ENCODE data around the gene SLC16A1. TPM values are rescaled to one million over a fixed set of nuclear protein-coding genes. Genes with fewer than 3 reads are reported as not detected.

Gene SLC16A1
- total RNA-seq, 1 experiment from 2014 or later = 101 TPM

- TF ChIP-seq EZH2 (IDR thresholded peaks at IDR 0.05; ENCODE audit: borderline replicate concordance, low read depth, low read length, poor library complexity, severe bottlenecking) (no peak), CTCF (conservative IDR thresholded peaks at IDR 0.05; ENCODE audit: low read depth, low read length) (no peak)
- H3K9me3 ChIP-seq (ENCODE audit: low read depth, low read length, poor library complexity, severe bottlenecking) = no peaks in the 10 kb centered on the region
- H3K36me3 ChIP-seq (ENCODE audit: insufficient read depth, low read length, poor library complexity, severe bottlenecking) = no peaks in the 10 kb centered on the region
- ChIA-PET CTCF (interaction anchor here (0.6 kb wide), 1 partner anchor 136 kb away, joined by 6 read pairs; no protein-coding TSS in a partner anchor), POLR2A (ENCODE audit: low non-redundant PET) (no interaction called here)
- intact Hi-C loops (cut with micrococcal nuclease; ENCODE audit: unreplicated experiment) = no loop called here
- no peak overlapping the region for H3K4me3 ChIP-seq (ENCODE audit: low read depth, low read length, poor library complexity, severe bottlenecking)
- H3K4me1 ChIP-seq (ENCODE audit: insufficient read depth, low read length, poor library complexity, severe bottlenecking) = no peaks in the 10 kb centered on the region
- no peaks in the 10 kb centered on the region for H3K27me3 ChIP-seq (replicated peaks; ENCODE audit: insufficient read depth, low read depth, low read length, poor library complexity)
- no peak for DNase-seq (ENCODE audit: low spot score)
- H3K27ac ChIP-seq (ENCODE audit: low read depth, low read length, poor library complexity, severe bottlenecking) = no peak overlapping the region
- no TSS peak for BruUV-seq (replicated peaks)
Measured at GRCh38 chr1:112868191-112868590, 87.8 kb downstream of the SLC16A1 start.

GRCh38 chr1:112866981-112867380, 89.0 kb downstream of the SLC16A1 start:
- CTCF ChIA-PET = no interaction called here
- no peak for TF ChIP-seq EZH2 (IDR thresholded peaks at IDR 0.05; ENCODE audit: borderline replicate concordance, low read depth, low read length, poor library complexity, severe bottlenecking)
- TF ChIP-seq CTCF (conservative IDR thresholded peaks at IDR 0.05; ENCODE audit: low read depth, low read length) = no peak
- no peak for DNase-seq (ENCODE audit: low spot score)
- BruUV-seq (replicated peaks) = no TSS peak
- Histone ChIP-seq H3K9me3 (ENCODE audit: low read depth, low read length, poor library complexity, severe bottlenecking) (no peaks in the 10 kb centered on the region), H3K4me1 (ENCODE audit: insufficient read depth, low read length, poor library complexity, severe bottlenecking) (no peaks in the 10 kb centered on the region), H3K4me3 (ENCODE audit: low read depth, low read length, poor library complexity, severe bottlenecking) (no peak overlapping the region), H3K27ac (ENCODE audit: low read depth, low read length, poor library complexity, severe bottlenecking) (no peak overlapping the region), H3K27me3 (replicated peaks; ENCODE audit: insufficient read depth, low read depth, low read length, poor library complexity) (no peaks in the 10 kb centered on the region), H3K36me3 (ENCODE audit: insufficient read depth, low read length, poor library complexity, severe bottlenecking) (no peaks in the 10 kb centered on the region)
- POLR2A ChIA-PET (ENCODE audit: low non-redundant PET) = no interaction called here
- intact Hi-C loops (cut with micrococcal nuclease; ENCODE audit: unreplicated experiment) = no loop called here

- intact Hi-C loops (cut with micrococcal nuclease; ENCODE audit: unreplicated experiment) = no loop called here
- H3K4me3 ChIP-seq (ENCODE audit: low read depth, low read length, poor library complexity, severe bottlenecking) = no peak overlapping the region
- no peak overlapping the region for H3K27ac ChIP-seq (ENCODE audit: low read depth, low read length, poor library complexity, severe bottlenecking)
- no peaks in the 10 kb centered on the region for H3K9me3 ChIP-seq (ENCODE audit: low read depth, low read length, poor library complexity, severe bottlenecking)
- no peaks in the 10 kb centered on the region for H3K36me3 ChIP-seq (ENCODE audit: insufficient read depth, low read length, poor library complexity, severe bottlenecking)
- no TSS peak for BruUV-seq (replicated peaks)
- TF ChIP-seq EZH2 (IDR thresholded peaks at IDR 0.05; ENCODE audit: borderline replicate concordance, low read depth, low read length, poor library complexity, severe bottlenecking) (no peak), CTCF (conservative IDR thresholded peaks at IDR 0.05; ENCODE audit: low read depth, low read length) (no peak)
- no peaks in the 10 kb centered on the region for H3K27me3 ChIP-seq (replicated peaks; ENCODE audit: insufficient read depth, low read depth, low read length, poor library complexity)
- ChIA-PET POLR2A (ENCODE audit: low non-redundant PET) (no interaction called here), CTCF (no interaction called here)
- H3K4me1 ChIP-seq (ENCODE audit: insufficient read depth, low read length, poor library complexity, severe bottlenecking) = no peaks in the 10 kb centered on the region
- no peak for DNase-seq (ENCODE audit: low spot score)
Measured at GRCh38 chr1:112866151-112866550, 89.8 kb downstream of the SLC16A1 start.
